ENCODE results near the gene ARHGAP42.

DNA sequence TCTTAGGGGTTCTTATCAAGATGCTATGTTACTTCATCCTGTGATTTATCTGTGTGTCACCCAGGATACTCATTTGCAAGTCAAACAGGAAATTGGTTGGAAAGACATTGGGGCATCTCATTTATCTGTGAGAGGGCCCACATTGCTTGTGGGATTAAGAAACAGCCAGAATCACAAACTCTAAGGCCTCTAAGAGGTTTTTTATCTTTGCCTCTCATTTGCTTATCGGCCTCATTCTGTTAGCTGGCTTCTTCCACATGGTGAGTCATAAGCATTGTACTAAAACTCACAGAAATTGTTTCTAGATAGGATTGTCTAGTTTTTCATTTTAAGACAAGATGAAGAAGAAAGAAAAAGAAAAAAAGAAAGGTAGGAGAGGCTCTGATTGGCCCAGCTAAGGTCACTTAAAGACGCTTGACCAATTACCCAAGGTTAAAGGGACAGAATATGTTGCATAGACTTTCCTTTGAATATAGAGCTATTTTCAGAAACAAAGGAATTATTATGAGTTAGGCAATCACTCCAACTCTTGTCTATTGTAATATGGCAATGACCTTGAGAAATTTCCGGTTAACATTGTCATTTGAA, 121.9 kb downstream of the ARHGAP42 start:
- TF ChIP-seq, protein P1, sequence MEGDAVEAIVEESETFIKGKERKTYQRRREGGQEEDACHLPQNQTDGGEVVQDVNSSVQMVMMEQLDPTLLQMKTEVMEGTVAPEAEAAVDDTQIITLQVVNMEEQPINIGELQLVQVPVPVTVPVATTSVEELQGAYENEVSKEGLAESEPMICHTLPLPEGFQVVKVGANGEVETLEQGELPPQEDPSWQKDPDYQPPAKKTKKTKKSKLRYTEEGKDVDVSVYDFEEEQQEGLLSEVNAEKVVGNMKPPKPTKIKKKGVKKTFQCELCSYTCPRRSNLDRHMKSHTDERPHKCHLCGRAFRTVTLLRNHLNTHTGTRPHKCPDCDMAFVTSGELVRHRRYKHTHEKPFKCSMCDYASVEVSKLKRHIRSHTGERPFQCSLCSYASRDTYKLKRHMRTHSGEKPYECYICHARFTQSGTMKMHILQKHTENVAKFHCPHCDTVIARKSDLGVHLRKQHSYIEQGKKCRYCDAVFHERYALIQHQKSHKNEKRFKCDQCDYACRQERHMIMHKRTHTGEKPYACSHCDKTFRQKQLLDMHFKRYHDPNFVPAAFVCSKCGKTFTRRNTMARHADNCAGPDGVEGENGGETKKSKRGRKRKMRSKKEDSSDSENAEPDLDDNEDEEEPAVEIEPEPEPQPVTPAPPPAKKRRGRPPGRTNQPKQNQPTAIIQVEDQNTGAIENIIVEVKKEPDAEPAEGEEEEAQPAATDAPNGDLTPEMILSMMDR (IDR thresholded peaks at IDR 0.05), result no peak
- no peak for TF ChIP-seq POLR2A (IDR thresholded peaks at IDR 0.05)
- TF ChIP-seq POLR2AphosphoS5 (IDR thresholded peaks at IDR 0.05), result no peak
